Measurements from ENCODE around the gene MEIOC. TPM values are rescaled to one million over a fixed set of nuclear protein-coding genes. Genes with fewer than 3 reads are reported as not detected.

Gene MEIOC
- polyA plus RNA-seq, 3 donors = 0.09 to 0.15 TPM; not detected in 1

- H3K27ac ChIP-seq (ENCODE audit: low read depth in 1 of 2, low read length in 2 of 2) = peak overlapping the region in 1 of 2 donors; percentile 77
- peaks cover 0 to 2% (median 0%) of the 10 kb centered on the region in 7 donors for H3K9me3 Mint-ChIP-seq
- H3K36me3 Mint-ChIP-seq = peaks cover 2 to 12% of the 10 kb centered on the region in 2 donors
- H3K27ac Mint-ChIP-seq = no peak overlapping the region
- no peak for TF ChIP-seq CTCF (IDR thresholded peaks at IDR 0.05)
- peak overlapping the region; percentile 93 to 100 (median 97) for H3K4me3 ChIP-seq (replicated peaks in 1 of 3; ENCODE audit: low read depth in 2 of 3, low read length in 3 of 3)
- H3K79me2 ChIP-seq (ENCODE audit: insufficient read depth, low read length) = peaks cover 24% of the 10 kb centered on the region
- peak overlapping the region; percentile 96 for H3K4me2 ChIP-seq (replicated peaks; ENCODE audit: extremely low read depth, low read length, poor library complexity, severe bottlenecking)
- H3K4me1 ChIP-seq (ENCODE audit: control insufficient read depth in 1 of 2, insufficient read depth in 2 of 2, low read length in 2 of 2) = peaks cover 17 to 19% of the 10 kb centered on the region in 2 donors
- peaks cover under 1 to 10% (median 2%) of the 10 kb centered on the region in 3 donors for H3K27me3 Mint-ChIP-seq (ENCODE audit: low read depth in 3 of 3)
- DNase-seq = peak in 1 of 3 donors; percentile 20
- H3K4me3 Mint-ChIP-seq = no peak overlapping the region
- no peaks in the 10 kb centered on the region for H3K27me3 ChIP-seq (ENCODE audit: control insufficient read depth in 2 of 2, insufficient read depth in 2 of 2, low read length in 2 of 2)
- peaks cover 1% of the 10 kb centered on the region for H3K4me1 Mint-ChIP-seq
- H3K9ac ChIP-seq (ENCODE audit: insufficient read depth, low read length, poor library complexity, severe bottlenecking) = peak overlapping the region; percentile 75
- intact Hi-C loops (cut with micrococcal nuclease) = no loop called here
- peak overlapping the region; percentile 100 for H2AFZ ChIP-seq (ENCODE audit: insufficient read depth, low read depth, low read length, poor library complexity, severe bottlenecking)
- no peaks in the 10 kb centered on the region for H3K36me3 ChIP-seq (replicated peaks in 1 of 2; ENCODE audit: control insufficient read depth in 1 of 2, insufficient read depth in 2 of 2, low read length in 2 of 2)
- H3K9me3 ChIP-seq (replicated peaks in 1 of 2; ENCODE audit: control insufficient read depth in 1 of 2, insufficient read depth in 1 of 2, low read length in 2 of 2) = no peaks in the 10 kb centered on the region
- WGBS (ENCODE audit: insufficient coverage) = 18% methylated on average over 4 of the region's 4 CpGs
- no peaks in the 10 kb centered on the region for H4K20me1 ChIP-seq (ENCODE audit: insufficient read depth, low read length)
Observed at GRCh38 chr17:44707755-44708400, 51.6 kb downstream of the MEIOC start.

GRCh38 chr17:44708401-44709263 is 52.4 kb downstream of the MEIOC start, which contains the start of gene DBF4B:
Gene DBF4B (plus strand): TSS chr17:44708665. CDS start chr17:44708821, 156 bp downstream.
- Mint-ChIP-seq H3K4me1 (peaks cover 1% of the 10 kb centered on the region), H3K9me3 (peaks cover 0 to 2% (median 0%) of the 10 kb centered on the region in 7 donors), H3K27ac (peak within 1 kb of the TSS in 2 of 7 donors; percentile 31 to 43), H3K27me3 (ENCODE audit: low read depth in 3 of 3) (peaks cover 2 to 10% (median 2%) of the 10 kb centered on the region in 3 donors), H3K36me3 (peaks cover 4 to 18% of the 10 kb centered on the region in 2 donors), H3K4me3 (no peak within 1 kb of the TSS)
- intact Hi-C loops (cut with micrococcal nuclease) = no loop called here
- Histone ChIP-seq H2AFZ (ENCODE audit: insufficient read depth, low read depth, low read length, poor library complexity, severe bottlenecking) (peak within 1 kb of the TSS; percentile 100), H3K27me3 (ENCODE audit: control insufficient read depth in 2 of 2, insufficient read depth in 2 of 2, low read length in 2 of 2) (no peaks in the 10 kb centered on the region), H4K20me1 (ENCODE audit: insufficient read depth, low read length) (no peaks in the 10 kb centered on the region), H3K4me2 (replicated peaks; ENCODE audit: extremely low read depth, low read length, poor library complexity, severe bottlenecking) (peak within 1 kb of the TSS; percentile 96), H3K27ac (ENCODE audit: low read depth in 1 of 2, low read length in 2 of 2) (peak within 1 kb of the TSS; percentile 64 to 77), H3K4me1 (ENCODE audit: control insufficient read depth in 1 of 2, insufficient read depth in 2 of 2, low read length in 2 of 2) (peaks cover 17 to 19% of the 10 kb centered on the region in 2 donors), H3K79me2 (ENCODE audit: insufficient read depth, low read length) (peaks cover 24% of the 10 kb centered on the region), H3K4me3 (replicated peaks in 1 of 3; ENCODE audit: low read depth in 2 of 3, low read length in 3 of 3) (peak within 1 kb of the TSS; percentile 93 to 100 (median 97)), H3K36me3 (replicated peaks in 1 of 2; ENCODE audit: control insufficient read depth in 1 of 2, insufficient read depth in 2 of 2, low read length in 2 of 2) (peaks cover 2 to 4% of the 10 kb centered on the region in 2 donors), H3K9me3 (replicated peaks in 1 of 2; ENCODE audit: control insufficient read depth in 1 of 2, insufficient read depth in 1 of 2, low read length in 2 of 2) (no peaks in the 10 kb centered on the region), H3K9ac (ENCODE audit: insufficient read depth, low read length, poor library complexity, severe bottlenecking) (peak within 1 kb of the TSS; percentile 75)
- TF ChIP-seq CTCF (IDR thresholded peaks at IDR 0.05) = no peak
- DNase-seq = peak; percentile 77 to 82 (median 79)
- under 1% methylated on average over 51 of the region's 52 CpGs for WGBS (ENCODE audit: insufficient coverage)
